GM21576 (cell line): ENCODE measurements around the gene SNAP47.

Experiments used
- ATAC-seq: cut with Tn5 transposase; IDR thresholded peaks from one replicate; pipeline ENCODE4 v1.9.1; 2021; ENCODE audit warnings: mild to moderate bottlenecking, moderate library complexity; ENCODE audit not compliant: unreplicated experiment

The SNAP47 gene

GRCh38 chr1:227795732-227796131 is 60.5 kb downstream of the SNAP47 start:
- ATAC-seq = no peak

- no peak for ATAC-seq
These were observed 61.2 kb downstream of the SNAP47 start for GRCh38 chr1:227796359-227796915.

GRCh38 chr1:227797144-227797543 is 61.9 kb downstream of the SNAP47 start:
- ATAC-seq = no peak

- ATAC-seq = no peak
These were observed 62.4 kb downstream of the SNAP47 start for GRCh38 chr1:227797625-227798024.

- no peak for ATAC-seq
These were observed 63.0 kb downstream of the SNAP47 start for GRCh38 chr1:227798078-227798802.

- ATAC-seq = no peak
These were observed 64.5 kb downstream of the SNAP47 start for GRCh38 chr1:227799756-227800155.

GRCh38 chr1:227803933-227804332 is 68.7 kb downstream of the SNAP47 start:
- no peak for ATAC-seq

GRCh38 chr1:227805606-227806197 is 70.5 kb downstream of the SNAP47 start:
- ATAC-seq = no peak

GRCh38 chr1:227808566-227808965 is 73.3 kb downstream of the SNAP47 start:
- ATAC-seq = no peak

GRCh38 chr1:227809026-227809425 is 73.8 kb downstream of the SNAP47 start:
- ATAC-seq = no peak

GRCh38 chr1:227813962-227814361 is 78.7 kb downstream of the SNAP47 start:
- ATAC-seq = no peak

- ATAC-seq = no peak
These were observed 80.5 kb downstream of the SNAP47 start, which contains the start of gene PRSS38 for GRCh38 chr1:227815468-227816409. PRSS38 (plus strand) TSS chr1:227815675; CDS start chr1:227815717, 42 bp downstream.

GRCh38 chr1:227816750-227817446 is 81.7 kb downstream of the SNAP47 start:
- ATAC-seq = no peak

GRCh38 chr1:227823537-227823936 is 88.3 kb downstream of the SNAP47 start:
- ATAC-seq = no peak

GRCh38 chr1:227824204-227824603 is 89.0 kb downstream of the SNAP47 start:
- no peak for ATAC-seq

GRCh38 chr1:227828786-227829185 is 93.6 kb downstream of the SNAP47 start:
- no peak for ATAC-seq
